GM19351 (cell line): ENCODE data around the gene DPM1.

Experiments
- ATAC-seq: cut with Tn5 transposase; IDR thresholded peaks from one replicate; pipeline ENCODE4 v1.9.1; 2021; ENCODE audit warnings: mild to moderate bottlenecking, moderate library complexity; ENCODE audit not compliant: unreplicated experiment

The DPM1 gene

DNA sequence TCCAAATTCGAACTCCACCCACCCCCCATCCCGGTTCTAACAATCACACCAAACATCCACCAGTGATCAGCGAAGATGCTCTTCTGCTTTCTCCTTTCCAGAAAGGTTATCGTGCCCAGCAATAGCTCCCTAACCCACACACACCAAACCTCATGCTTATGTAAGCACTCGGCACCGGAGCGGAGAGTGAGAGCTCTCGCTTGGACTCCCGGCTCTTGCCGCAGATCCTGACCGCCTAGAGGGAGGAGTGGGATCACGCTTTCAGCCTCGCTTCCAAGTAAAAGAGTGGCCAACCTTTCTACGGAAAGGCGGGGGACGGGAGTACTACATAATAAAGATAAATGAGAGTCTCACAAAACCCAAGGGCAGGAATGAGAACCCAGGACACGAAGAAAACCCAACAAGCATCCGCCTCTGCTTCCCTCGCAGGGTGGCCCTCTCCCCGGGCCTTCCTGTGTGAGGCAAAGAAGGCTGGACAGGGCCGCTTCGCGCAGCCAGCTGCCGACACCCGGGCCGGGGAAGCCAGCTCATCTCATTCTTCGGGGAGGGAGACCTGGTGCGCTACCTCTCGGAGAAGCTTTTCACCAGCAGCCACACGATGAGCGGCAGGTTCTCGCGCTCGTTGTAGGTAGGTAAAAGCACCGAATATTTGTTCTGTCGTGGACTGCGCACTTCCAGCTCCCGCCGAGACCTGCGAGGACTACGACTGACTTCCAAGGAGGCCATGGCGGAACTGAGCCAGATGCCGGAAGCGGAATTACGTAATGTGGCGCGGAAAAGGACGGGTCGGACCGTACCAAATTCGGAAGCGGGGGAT lies at the start of gene DPM1:
DPM1 (minus strand) TSS at position 735 of the 817 bp plus-strand sequence; CDS start at position 726, 9 bp downstream.
- ATAC-seq = peak; percentile 79

DNA sequence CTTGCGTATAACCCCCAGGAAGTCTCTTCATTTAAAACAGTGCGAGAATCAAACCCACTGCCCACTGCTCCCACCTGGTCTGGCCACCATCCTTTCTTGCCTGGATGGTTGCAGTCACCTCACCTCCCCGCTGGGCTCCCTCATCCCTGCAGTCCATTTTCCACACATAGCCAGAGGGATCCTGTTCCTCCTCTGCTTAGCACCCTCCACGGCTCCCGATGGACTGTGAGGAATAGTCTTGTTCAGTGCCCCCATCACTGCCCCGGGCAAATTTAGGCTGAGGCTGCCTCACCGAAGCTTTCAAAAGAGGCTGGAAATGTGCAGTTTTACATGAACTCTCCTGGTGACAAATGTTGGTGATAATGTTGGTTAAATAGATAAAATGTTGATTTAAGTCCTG lies 46.9 kb upstream of the DPM1 start:
- ATAC-seq = no peak

GRCh38 chr20:51004781-51005180 lies 46.4 kb upstream of the DPM1 start:
- ATAC-seq = no peak

DNA sequence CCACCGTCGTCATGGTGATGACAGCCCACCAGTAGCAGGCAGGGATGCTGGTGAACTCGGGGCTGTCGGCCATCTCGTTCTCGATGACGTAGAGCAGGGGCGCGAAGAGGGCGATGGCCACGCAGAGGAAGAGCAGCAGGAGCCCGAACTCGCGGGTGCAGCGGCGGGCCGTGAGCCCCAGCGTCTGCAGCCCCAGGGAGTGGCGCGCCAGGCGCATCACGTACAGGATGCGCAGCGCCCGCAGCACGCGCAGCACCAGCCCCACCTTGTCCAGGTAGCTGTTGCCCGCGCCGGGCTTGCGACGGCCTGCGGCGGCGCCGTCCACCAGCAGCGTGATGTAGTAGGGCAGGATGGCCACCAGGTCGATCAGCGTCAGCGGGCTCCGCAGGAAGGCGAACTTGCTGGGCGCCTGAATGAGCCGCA lies 46.0 kb upstream of the DPM1 start:
- ATAC-seq = no peak

- ATAC-seq = no peak
Observed at GRCh38 chr20:51003753-51004152, 45.4 kb upstream of the DPM1 start.

DNA sequence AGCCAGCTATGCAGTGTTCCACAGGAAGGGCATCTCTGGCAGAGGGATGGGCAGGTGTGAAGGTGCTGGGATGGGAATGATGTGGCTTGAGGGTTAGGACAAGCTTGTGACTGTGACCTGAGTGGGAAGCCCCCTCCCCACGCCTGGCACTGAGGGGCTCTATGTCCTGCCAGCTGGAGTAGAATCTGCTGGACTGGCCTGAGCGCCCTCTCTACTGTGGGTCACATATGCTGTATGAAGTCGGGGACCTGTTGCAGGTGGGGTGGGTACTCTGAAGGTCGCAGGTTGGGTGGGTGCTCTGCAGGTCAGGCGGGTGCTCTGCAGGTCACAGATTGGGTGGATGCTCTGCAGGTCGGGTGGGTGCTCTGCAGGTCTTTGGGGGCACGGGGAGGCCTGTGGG lies 44.3 kb upstream of the DPM1 start:
- ATAC-seq = no peak

DNA sequence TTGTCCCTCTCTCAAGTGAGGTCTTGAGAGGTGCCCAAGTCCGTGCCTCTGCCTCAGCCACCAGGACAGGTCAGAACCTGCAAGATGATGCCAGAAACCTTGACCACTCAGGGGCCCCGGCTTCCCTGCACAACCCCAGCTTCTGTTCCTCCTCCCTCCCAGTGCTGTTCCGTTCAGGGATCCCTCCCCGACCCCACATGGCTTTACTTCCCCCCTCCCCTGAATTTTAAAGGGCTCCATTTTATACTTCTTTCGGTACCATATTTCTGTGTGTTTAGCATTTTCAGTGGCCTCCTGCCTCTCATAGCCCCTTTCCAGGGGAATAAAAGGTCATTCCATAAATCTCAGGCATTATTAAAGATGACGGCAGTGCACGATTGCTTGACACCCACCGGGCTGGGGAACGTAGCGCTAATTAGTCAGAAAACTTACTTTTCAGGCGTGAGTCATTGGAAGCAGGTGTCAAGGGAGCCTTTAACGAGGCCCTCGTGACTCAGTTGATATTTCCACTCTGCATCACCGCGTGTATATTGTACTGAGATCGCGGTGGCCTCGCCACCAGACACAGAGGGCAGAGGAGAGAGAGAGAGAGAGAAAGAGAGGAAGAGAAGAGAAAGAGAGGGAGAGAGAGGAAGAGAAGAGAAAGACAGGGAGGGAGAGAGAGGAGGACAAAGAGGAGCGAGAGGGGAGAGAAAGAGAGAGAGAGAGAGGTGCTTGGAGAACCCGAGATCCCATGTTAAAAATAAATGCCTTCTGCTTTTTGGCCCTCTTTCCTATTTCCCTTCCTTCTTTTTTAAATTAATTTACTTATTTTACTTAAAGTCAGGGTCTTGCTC lies 43.3 kb upstream of the DPM1 start:
- no peak for ATAC-seq

- no peak for ATAC-seq
Observed at GRCh38 chr20:50999355-50999754, 41.0 kb upstream of the DPM1 start.

- ATAC-seq = no peak
Observed at GRCh38 chr20:50996901-50997865, 38.9 kb upstream of the DPM1 start.

DNA sequence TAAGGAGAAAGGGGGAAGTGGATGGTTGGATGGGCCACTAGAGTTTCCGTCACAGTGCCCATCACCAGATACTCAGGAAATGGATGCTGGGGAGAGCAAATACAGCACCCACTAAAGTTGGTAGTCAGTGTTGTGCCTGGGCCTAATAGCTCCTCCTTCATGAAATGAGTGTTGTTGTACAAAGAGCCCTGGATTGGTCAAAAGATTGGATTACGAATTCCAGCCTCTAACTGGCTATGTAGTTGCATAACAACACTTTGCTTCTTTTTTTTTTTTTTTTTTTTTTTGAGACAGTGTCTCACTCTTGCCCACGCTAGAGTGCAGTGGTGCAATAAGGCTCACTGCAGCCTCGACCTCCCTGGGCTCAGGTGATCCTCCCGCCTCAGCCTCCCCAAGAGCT lies 37.2 kb upstream of the DPM1 start:
- no peak for ATAC-seq

- ATAC-seq = no peak
Observed at GRCh38 chr20:50993876-50994275, 35.5 kb upstream of the DPM1 start.

DNA sequence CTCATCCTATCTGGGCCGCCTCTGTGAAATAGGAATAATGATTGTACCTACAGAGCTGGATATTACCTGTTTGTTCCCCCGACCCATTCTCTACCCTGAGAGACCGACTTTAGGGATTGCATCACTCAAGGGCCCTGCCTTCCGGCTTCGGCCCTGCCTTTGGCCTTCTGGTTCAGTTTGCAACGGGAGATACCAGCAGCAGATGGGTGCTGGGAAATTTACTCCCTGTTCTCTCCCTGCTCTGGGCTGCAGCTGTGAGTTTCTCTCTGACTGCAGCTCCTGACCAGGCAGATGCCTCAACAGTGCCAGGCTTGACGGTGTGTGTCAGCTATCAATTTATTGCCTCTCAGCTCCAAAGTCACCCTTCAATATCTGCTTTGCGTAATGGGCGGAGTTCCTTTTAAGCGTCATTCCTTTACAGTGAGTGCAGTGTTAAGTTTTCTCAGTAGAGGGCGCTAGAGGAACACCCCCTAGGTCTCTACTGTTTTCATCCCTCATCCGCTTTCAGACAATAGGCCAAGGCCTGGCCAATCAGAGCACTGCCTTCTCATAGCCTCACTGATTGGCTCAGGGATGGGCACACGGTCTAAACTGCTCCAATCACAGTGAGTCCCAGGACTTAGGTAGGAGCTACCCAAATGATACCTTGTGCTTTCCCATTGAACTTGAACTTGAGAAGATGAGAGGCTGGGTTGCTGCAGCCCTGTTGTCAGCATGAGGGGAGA lies 34.6 kb upstream of the DPM1 start:
- ATAC-seq = peak; percentile 94

GRCh38 chr20:50992336-50992732 lies 34.0 kb upstream of the DPM1 start:
- ATAC-seq = no peak

- ATAC-seq = no peak
Observed at GRCh38 chr20:50991076-50991475, 32.7 kb upstream of the DPM1 start.

DNA sequence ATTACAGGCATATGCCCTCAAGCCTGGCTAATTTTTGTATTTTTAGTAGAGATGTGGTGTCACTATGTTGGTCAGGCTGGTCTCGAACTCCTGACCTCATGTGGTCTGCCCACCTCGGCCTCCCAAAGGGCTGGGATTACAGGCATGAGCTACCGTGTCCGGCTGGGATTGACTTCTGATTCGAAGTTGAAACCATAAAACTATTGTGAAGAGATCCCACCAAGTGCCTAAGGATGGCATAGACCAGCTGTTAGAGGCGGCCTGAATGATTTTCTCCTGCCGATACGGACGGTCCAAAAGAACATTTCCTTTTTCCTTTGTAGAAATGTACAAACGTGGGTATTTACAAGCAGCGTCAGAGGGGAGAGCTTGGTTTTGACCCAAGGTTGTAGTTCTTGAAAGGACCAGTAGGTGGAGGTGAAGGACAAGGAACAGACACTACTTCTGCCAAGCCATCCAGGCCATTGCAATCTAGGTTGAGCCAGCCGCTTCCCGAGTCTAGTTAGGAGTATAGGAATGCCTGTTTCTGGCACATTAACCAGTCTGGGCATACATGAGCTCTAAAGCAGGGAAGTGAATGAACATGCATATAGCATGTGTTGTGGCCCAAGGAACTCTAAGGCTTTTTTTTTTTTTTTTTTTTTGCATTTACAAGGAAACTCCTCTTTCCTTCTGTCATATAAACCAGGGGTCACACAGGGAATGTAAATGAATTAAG lies 29.3 kb upstream of the DPM1 start:
- no peak for ATAC-seq

- no peak for ATAC-seq
Observed at GRCh38 chr20:50983321-50983720, 25.0 kb upstream of the DPM1 start.

- no peak for ATAC-seq
Observed at GRCh38 chr20:50982363-50982762, 24.0 kb upstream of the DPM1 start.

DNA sequence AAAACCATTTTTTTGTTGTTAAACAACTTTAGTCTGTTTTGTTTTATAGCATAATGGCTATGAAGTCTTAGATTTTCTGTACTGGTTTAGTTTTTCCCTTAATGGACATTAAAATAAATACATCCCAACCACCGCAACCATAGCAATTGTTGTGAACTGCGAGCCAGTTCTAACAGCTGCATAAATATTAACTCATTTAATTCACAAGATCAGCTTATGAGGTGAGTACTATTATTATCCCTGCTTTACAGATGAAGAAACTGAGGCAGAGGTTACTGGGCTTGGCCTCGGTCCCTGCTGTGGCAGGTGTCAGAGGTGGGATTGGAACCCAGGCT lies 23.3 kb upstream of the DPM1 start:
- ATAC-seq = no peak

DNA sequence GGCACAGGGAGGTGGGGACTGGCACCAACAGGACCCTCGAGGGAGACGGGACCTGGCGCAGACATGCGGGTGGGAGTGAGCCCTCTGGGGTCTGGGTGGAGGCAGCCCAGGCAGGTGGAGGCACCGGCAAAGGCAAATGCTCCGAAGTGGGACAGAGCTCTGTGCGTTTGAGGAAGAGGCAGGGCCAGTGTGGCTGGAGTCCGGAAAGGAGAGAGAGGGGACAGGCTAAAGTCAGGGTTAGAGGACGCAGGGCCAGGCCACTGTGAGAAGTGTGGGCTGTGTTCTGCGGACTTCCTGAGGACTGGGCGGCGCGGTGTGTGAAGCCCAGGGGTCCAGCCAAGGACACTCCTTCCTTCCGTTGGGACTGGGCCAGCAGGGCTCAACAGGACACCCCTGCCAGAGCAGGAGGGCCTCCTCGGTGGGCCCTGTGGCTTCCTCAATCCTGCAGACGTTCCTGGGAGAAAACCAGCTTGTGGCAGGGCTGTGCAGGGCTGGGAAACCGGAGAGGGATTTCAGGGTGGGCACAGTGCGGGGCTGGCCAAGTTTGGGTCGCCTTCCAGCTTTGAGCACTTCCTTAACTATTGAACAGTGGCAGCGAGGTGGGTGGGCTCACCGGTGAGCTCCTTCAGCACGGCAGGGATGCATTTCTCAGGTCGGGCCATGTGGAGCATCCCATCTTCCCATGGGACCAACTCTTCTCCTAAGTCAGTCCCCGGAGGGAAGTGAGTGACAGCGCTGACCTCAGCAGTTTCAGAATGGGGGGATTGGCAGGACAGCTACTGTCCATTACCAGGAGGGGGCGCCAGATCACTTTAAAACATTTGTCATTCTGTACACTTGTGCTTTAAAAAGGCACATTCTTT lies 22.8 kb upstream of the DPM1 start:
- no peak for ATAC-seq
